HCT116 (cell line): ENCODE measurements around the gene HNRNPD.

Source experiments
- POLR2A ChIP-seq: IDR thresholded peaks from 2 replicates; pipeline ENCODE4 v1.7.0; 2011; ENCODE audit warnings: borderline replicate concordance; ENCODE audit not compliant: insufficient read depth, insufficient read length; ENCODE audit errors: extremely low read depth
- SP1 ChIP-seq: IDR thresholded peaks from 2 replicates; pipeline ENCODE4 v1.6.1; 2012; ENCODE audit warnings: low read depth
- TF ChIP-seq, protein P1 (sequence below), 3 experiments: fragments of 200-600 bp in 1 of 3; sonication (generic) in 1 of 3; IDR thresholded peaks in 2 of 3; conservative IDR thresholded peaks in 1 of 3; 2 replicates each; pipeline ENCODE4 v1.5.1; 2012 to 2017; ENCODE audit warnings: low read depth in 2 of 3, low read length in 2 of 3, antibody characterized with exemption in 1 of 3, borderline replicate concordance in 1 of 3, control low read depth in 1 of 3, mild to moderate bottlenecking in 1 of 3, mixed read lengths in 1 of 3, mixed run types in 1 of 3, moderate library complexity in 1 of 3; ENCODE audit not compliant: insufficient read depth in 1 of 3
- TF ChIP-seq, protein P2 (sequence below): IDR thresholded peaks from 2 replicates; pipeline ENCODE4 v1.6.1; 2012
- TF ChIP-seq, protein P3 (sequence below): IDR thresholded peaks from 2 replicates; pipeline ENCODE4 v1.6.1; 2012; ENCODE audit warnings: low read depth

DNA sequence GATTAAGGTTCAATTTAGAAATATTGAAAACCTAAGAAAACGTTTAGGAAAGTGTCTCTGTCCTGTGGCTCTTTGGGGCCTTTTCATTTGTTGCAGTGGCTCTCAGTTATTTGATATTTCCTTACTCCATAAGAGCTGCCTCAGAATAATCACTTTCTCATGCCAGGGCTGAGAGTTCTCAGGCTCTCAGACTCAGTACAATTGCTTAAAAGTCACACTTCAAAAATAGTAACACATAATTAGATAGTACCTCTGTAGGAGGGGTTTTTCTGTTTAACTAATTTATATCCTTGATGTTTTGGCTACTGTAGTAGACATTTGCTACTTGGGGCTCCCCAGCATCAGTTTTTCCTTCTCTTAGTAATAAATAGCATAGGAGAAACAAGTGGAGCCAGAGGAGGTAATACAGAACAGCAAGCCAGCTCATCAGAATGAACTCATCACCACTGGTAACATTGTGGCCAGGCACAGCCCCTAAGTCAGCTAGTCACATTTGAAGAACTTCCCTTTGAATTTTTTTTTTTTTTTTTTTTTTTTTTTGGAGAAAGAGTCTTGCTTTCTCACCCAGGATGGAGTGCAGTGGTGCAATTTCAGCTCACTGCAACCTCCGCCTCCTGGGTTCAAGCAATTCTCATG, 8.0 kb upstream of the HNRNPD start:
- TF ChIP-seq, protein P1, sequence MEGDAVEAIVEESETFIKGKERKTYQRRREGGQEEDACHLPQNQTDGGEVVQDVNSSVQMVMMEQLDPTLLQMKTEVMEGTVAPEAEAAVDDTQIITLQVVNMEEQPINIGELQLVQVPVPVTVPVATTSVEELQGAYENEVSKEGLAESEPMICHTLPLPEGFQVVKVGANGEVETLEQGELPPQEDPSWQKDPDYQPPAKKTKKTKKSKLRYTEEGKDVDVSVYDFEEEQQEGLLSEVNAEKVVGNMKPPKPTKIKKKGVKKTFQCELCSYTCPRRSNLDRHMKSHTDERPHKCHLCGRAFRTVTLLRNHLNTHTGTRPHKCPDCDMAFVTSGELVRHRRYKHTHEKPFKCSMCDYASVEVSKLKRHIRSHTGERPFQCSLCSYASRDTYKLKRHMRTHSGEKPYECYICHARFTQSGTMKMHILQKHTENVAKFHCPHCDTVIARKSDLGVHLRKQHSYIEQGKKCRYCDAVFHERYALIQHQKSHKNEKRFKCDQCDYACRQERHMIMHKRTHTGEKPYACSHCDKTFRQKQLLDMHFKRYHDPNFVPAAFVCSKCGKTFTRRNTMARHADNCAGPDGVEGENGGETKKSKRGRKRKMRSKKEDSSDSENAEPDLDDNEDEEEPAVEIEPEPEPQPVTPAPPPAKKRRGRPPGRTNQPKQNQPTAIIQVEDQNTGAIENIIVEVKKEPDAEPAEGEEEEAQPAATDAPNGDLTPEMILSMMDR (IDR thresholded peaks at IDR 0.05 in 2 of 3, conservative IDR thresholded peaks at IDR 0.05 in 1 of 3; ENCODE audit: borderline replicate concordance in 1 of 3, insufficient read depth in 1 of 3, low read depth in 2 of 3, low read length in 2 of 3) = no peak
- no peak for TF ChIP-seq POLR2A
- TF ChIP-seq SP1 = no peak
- TF ChIP-seq, protein P2, sequence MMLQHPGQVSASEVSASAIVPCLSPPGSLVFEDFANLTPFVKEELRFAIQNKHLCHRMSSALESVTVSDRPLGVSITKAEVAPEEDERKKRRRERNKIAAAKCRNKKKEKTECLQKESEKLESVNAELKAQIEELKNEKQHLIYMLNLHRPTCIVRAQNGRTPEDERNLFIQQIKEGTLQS = no peak
- TF ChIP-seq, protein P3, sequence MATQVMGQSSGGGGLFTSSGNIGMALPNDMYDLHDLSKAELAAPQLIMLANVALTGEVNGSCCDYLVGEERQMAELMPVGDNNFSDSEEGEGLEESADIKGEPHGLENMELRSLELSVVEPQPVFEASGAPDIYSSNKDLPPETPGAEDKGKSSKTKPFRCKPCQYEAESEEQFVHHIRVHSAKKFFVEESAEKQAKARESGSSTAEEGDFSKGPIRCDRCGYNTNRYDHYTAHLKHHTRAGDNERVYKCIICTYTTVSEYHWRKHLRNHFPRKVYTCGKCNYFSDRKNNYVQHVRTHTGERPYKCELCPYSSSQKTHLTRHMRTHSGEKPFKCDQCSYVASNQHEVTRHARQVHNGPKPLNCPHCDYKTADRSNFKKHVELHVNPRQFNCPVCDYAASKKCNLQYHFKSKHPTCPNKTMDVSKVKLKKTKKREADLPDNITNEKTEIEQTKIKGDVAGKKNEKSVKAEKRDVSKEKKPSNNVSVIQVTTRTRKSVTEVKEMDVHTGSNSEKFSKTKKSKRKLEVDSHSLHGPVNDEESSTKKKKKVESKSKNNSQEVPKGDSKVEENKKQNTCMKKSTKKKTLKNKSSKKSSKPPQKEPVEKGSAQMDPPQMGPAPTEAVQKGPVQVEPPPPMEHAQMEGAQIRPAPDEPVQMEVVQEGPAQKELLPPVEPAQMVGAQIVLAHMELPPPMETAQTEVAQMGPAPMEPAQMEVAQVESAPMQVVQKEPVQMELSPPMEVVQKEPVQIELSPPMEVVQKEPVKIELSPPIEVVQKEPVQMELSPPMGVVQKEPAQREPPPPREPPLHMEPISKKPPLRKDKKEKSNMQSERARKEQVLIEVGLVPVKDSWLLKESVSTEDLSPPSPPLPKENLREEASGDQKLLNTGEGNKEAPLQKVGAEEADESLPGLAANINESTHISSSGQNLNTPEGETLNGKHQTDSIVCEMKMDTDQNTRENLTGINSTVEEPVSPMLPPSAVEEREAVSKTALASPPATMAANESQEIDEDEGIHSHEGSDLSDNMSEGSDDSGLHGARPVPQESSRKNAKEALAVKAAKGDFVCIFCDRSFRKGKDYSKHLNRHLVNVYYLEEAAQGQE = no peak
